Heart right ventricle (tissue), 16 donors: ENCODE results near the gene STC2. TPM values are rescaled to one million over a fixed set of nuclear protein-coding genes. Genes with fewer than 3 reads are reported as not detected.

ENCODE experiments used
- ATAC-seq, 8 donors: fragments of 200-7000 bp; cut with Tn5 transposase; one replicate each; pipeline ENCODE4 v1.9.1; 2020; ENCODE audit warnings: mild to moderate bottlenecking in 8 of 8, moderate library complexity in 8 of 8, moderate number of reproducible peaks in 1 of 8
- DNase-seq, 2 donors: peaks; one replicate each; pipeline ENCODE4 v3.0.0-alpha.2; 2020
- H3K27ac ChIP-seq, 10 donors: fragments of 200-600 bp; sonication (generic) in 2 of 10; one replicate each; pipeline versions ENCODE4 v1.5.0 to v1.8.0; 2020 to 2022; ENCODE audit warnings: mild to moderate bottlenecking in 3 of 10
- H3K27me3 ChIP-seq, 7 donors: fragments of 200-600 bp; one replicate each; pipeline ENCODE4 v1.8.0; 2021 to 2022; ENCODE audit warnings: mild to moderate bottlenecking in 2 of 7
- H3K36me3 ChIP-seq, 9 donors: fragments of 200-600 bp; sonication (generic) in 1 of 9; one replicate each; pipeline versions ENCODE4 v1.5.0 to v1.8.0; 2020 to 2022; ENCODE audit warnings: mild to moderate bottlenecking in 2 of 9
- H3K4me1 ChIP-seq, 9 donors: fragments of 200-600 bp; sonication (generic) in 1 of 9; one replicate each; pipeline versions ENCODE4 v1.5.0 to v1.8.0; 2020 to 2022; ENCODE audit warnings: mild to moderate bottlenecking in 4 of 9
- H3K4me3 ChIP-seq, 10 donors: fragments of 200-600 bp; sonication (generic) in 2 of 10; one replicate each; pipeline versions ENCODE4 v1.5.0 to v1.8.0; 2020 to 2022; ENCODE audit warnings: mild to moderate bottlenecking in 7 of 10, moderate library complexity in 2 of 10
- H3K9me3 ChIP-seq, 11 donors: fragments of 200-600 bp in 10 of 11; sonication (generic) in 2 of 11; one replicate each; pipeline versions ENCODE4 v1.5.0 to v1.8.0; 2013 to 2022; ENCODE audit warnings: mild to moderate bottlenecking in 2 of 11, control low read depth in 1 of 11, moderate library complexity in 1 of 11
- WGBS, 2 donors: extraction: QIAGEN DNeasy Blood & Tissue Kit; methylation state at CpG; one replicate each; pipeline ENCODE4 v1.1.7; 2013; ENCODE audit warnings: inconsistent platforms in 1 of 2; 5-methylcytosine and 5-hydroxymethylcytosine counted together
- intact Hi-C, 10 donors: fragments of 100-400 bp; cut with DNase I; formaldehyde crosslinking; loops; one replicate each; pipeline versions ENCODE4 v1.11.1 to v1.14.2; 2022
- polyA plus RNA-seq, 2 donors: library from polyadenylated mRNA; stranded (reverse); fragments of 200-250 nt; gene quantifications; one replicate each; pipeline ENCODE4 v1.2.3, GENCODE V29; 2013
- total RNA-seq, 10 donors: library from RNA; stranded (reverse); fragmentation: NEBNext Ultra II Directional in 3 of 10; extraction: Animal tissue kit (Norgen Biotek cat#: 25700) in 3 of 10; gene quantifications; one replicate each; pipeline versions ENCODE4 v1.2.1 to v1.2.4, GENCODE V29; 2021 to 2023
- TF ChIP-seq, protein P1 (sequence below), 9 donors: fragments of 200-600 bp; sonication (generic) in 2 of 9; IDR thresholded peaks; one replicate each; pipeline versions ENCODE4 v1.5.0 to v1.8.0; 2021 to 2022; ENCODE audit warnings: antibody characterized with exemption in 9 of 9, mild to moderate bottlenecking in 5 of 9, moderate library complexity in 1 of 9
- donor health status: Arrhythmogenic right ventricular cardiomyopathy.
- donor health status: ischemic (EF 13 %, LVEDD 7.1; RV severe dilation, severe dysfunction).
- donor health status: healthy with polysubstance abuse.
- donor health status: DM: no; HTN: yes; CAD: no.
- donor health status: DM: no; HTN: no; CAD: no.
- donor health status: ischemic (EF 25% LVEDD 6.9; RV normal size, moderate dysfunction).
- donor health status: ischemic (EF 25% LVEDD 5.7; RV mildly dilated, moderate dysfunction).
- donor health status: healthy.
- donor health status: DM: yes; HTN: yes; CAD: no.
- donor health status: Ischemic cardiomyopathy.
- donor health status: ischemic (EF 35%, LVEDD 5.7; RV mildly dilated, moderate dysfunction).
- donor health status: nonischemic (EF 11% LVEDD 7.7; RV severe dilation, severe dysfunction).
- donor health status: DM: yes; HTN: yes; CAD: no.
- donor health status: PGD.
- donor health status: ischemic (EF 29% LVEDD 5.4; RV normal size, mild dysfunction).
- donor health status: nonischemic (EF 23%, LVEDD 6.1; RV moderate dilation, normal function).

STC2 gene
- total and polyA plus RNA-seq, 12 donors = 3.7 to 26.9 (median 6.2) TPM

DNA sequence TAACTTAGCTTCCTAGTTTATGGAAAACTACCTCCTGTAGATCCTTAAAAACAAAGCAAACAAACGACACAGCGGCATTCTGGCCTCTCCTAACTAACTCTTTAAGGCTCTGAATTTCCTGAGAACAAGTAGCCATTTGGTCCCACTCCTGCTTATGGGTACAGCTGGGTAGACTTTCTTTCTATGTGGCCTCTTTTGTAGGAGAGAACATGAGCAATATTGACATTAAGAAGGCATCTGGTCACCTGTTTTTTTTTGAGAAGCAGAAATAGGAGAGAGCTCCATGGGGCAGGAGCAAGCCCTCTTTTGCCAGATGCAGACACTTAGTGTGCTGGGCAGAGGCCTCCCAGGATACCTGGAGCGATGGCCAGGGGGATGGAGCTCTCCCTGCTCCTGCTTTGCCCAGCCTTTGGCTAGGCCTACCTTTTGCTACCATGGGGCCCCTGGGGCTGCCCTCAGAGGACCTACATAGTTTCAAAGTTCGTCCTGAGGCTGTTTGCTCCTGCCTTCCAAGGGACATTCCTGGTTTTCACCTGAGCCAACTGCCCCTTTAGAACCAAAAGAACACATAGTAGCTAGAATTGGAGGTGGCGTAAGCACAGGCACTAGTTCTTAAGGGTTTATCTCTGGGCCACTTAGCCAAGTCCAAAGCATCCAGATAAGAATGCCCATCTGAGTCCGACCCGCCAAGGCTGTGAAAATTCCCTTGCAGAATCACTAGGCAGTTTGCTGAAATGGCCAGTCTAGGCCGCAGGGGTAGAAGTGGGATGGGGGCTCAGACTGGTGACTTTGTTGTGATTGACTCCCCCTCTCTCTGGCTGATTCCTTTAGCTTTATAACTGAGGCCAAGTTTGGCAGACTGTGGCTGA, 2.4 kb upstream of the STC2 start:
- peaks cover 0 to 76% (median 17%) of the 10 kb centered on the region in 7 donors for H3K27me3 ChIP-seq
- H3K4me1 ChIP-seq = peaks cover 5 to 52% (median 34%) of the 10 kb centered on the region in 9 donors
- H3K4me3 ChIP-seq = peak overlapping the region in 1 of 10 donors; percentile 62
- no peak for ATAC-seq
- peak overlapping the region in 2 of 10 donors; percentile 70 to 77 for H3K27ac ChIP-seq
- intact Hi-C loops = loop anchor here in 5 of 10 donors (1.0 to 10.0 kb wide), 5 partner anchors 36 to 244 kb away; no protein-coding TSS in a partner anchor
- no peaks in the 10 kb centered on the region for H3K9me3 ChIP-seq
- TF ChIP-seq, protein P1, sequence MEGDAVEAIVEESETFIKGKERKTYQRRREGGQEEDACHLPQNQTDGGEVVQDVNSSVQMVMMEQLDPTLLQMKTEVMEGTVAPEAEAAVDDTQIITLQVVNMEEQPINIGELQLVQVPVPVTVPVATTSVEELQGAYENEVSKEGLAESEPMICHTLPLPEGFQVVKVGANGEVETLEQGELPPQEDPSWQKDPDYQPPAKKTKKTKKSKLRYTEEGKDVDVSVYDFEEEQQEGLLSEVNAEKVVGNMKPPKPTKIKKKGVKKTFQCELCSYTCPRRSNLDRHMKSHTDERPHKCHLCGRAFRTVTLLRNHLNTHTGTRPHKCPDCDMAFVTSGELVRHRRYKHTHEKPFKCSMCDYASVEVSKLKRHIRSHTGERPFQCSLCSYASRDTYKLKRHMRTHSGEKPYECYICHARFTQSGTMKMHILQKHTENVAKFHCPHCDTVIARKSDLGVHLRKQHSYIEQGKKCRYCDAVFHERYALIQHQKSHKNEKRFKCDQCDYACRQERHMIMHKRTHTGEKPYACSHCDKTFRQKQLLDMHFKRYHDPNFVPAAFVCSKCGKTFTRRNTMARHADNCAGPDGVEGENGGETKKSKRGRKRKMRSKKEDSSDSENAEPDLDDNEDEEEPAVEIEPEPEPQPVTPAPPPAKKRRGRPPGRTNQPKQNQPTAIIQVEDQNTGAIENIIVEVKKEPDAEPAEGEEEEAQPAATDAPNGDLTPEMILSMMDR (IDR thresholded peaks at IDR 0.05) = no peak
- WGBS, 2 donors = 72 to 75% methylated on average over 8 of the region's 8 CpGs
- no peak for DNase-seq
- no peaks in the 10 kb centered on the region for H3K36me3 ChIP-seq

GRCh38 chr5:173329491-173330337, 1.5 kb upstream of the STC2 start:
- H3K36me3 ChIP-seq = no peaks in the 10 kb centered on the region
- H3K9me3 ChIP-seq = no peaks in the 10 kb centered on the region
- intact Hi-C loops = loop anchor here in 5 of 10 donors (2.0 to 10.0 kb wide), 4 partner anchors 35 to 245 kb away; no protein-coding TSS in a partner anchor
- H3K4me1 ChIP-seq = peaks cover 13 to 60% (median 42%) of the 10 kb centered on the region in 9 donors
- ATAC-seq = peak in 4 of 8 donors; percentile 10 to 39 (median 24)
- peaks cover 0 to 79% (median 17%) of the 10 kb centered on the region in 7 donors for H3K27me3 ChIP-seq
- 10% methylated on average over 66 to 77 of the region's 77 CpGs for WGBS, 2 donors
- no peak for DNase-seq
- peak overlapping the region in 8 of 10 donors; percentile 26 to 78 (median 62) for H3K27ac ChIP-seq
- peak overlapping the region; percentile 27 to 62 (median 58) for H3K4me3 ChIP-seq
- TF ChIP-seq, protein P1 (IDR thresholded peaks at IDR 0.05) = peak in 1 of 9 donors; percentile 4

GRCh38 chr5:173328844-173329490, 753 bp upstream of the STC2 start:
- H3K27me3 ChIP-seq = peaks cover 0 to 83% (median 17%) of the 10 kb centered on the region in 7 donors
- intact Hi-C loops = no loop called here
- 2 to 3% methylated on average over 29 of the region's 29 CpGs for WGBS, 2 donors

More at GRCh38 chr5:173328844-173329490, 753 bp upstream of the STC2 start:
- TF ChIP-seq, protein P1 (IDR thresholded peaks at IDR 0.05) = no peak
- Histone ChIP-seq H3K36me3 (no peaks in the 10 kb centered on the region), H3K27ac (peak overlapping the region in 9 of 10 donors; percentile 42 to 78 (median 61)), H3K9me3 (no peaks in the 10 kb centered on the region), H3K4me1 (peaks cover 14 to 68% (median 50%) of the 10 kb centered on the region in 9 donors), H3K4me3 (peak overlapping the region; percentile 27 to 62 (median 58))
- DNase-seq (no peak), ATAC-seq (peak in 1 of 8 donors; percentile 7)
